Nephron progenitor cell (in vitro differentiated cells): ENCODE measurements around the gene SLC35F3.

Experiments used
- DNase-seq: peaks from one replicate; pipeline ENCODE4 v3.0.0; 2021
- H3K27ac Mint-ChIP-seq: 2 replicates; pipeline ENCODE4 v1.8.0; 2021; ENCODE audit warnings: mild to moderate bottlenecking, moderate library complexity, mixed read lengths
- H3K27me3 Mint-ChIP-seq: 2 replicates; pipeline ENCODE4 v1.8.0; 2021; ENCODE audit warnings: mild to moderate bottlenecking, low read depth, mixed read lengths; ENCODE audit not compliant: poor library complexity
- H3K36me3 Mint-ChIP-seq: 2 replicates; pipeline ENCODE4 v1.8.0; 2021; ENCODE audit warnings: low read depth, mixed read lengths
- H3K4me1 Mint-ChIP-seq: 2 replicates; pipeline ENCODE4 v1.8.0; 2021; ENCODE audit warnings: mixed read lengths
- H3K4me3 Mint-ChIP-seq: 2 replicates; pipeline ENCODE4 v1.8.0; 2021; ENCODE audit warnings: mild to moderate bottlenecking, moderate library complexity, mixed read lengths
- H3K9me3 Mint-ChIP-seq: 2 replicates; pipeline ENCODE4 v1.8.0; 2021; ENCODE audit warnings: mild to moderate bottlenecking, moderate library complexity, mixed read lengths
- TF ChIP-seq, protein P1 (sequence below): fragments of 200-600 bp; sonication (generic); IDR thresholded peaks from 2 replicates; pipeline ENCODE4 v1.5.0; 2021; ENCODE audit warnings: antibody characterized with exemption

Gene SLC35F3

DNA sequence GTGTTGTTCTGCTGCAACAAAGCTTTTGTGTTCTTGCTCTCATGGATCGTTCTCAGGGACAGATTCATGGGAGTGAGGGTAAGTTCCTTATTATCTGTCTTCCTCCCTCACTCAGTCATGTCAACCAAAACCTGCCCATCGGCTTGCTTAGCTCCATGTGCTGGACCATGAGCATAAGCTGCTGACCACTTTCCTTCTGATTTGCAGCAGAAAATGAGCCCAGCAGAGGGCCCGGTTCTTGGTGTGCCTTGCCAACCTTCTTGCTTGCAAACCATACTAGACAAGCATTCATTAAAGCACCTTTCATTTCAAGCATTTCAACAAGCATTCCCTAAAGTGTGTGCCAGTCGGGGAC lies 404.7 kb downstream of the SLC35F3 start:
- Mint-ChIP-seq H3K4me3 (no peak overlapping the region), H3K36me3 (no peaks in the 10 kb centered on the region), H3K4me1 (peaks cover 18% of the 10 kb centered on the region), H3K27me3 (peaks cover 21% of the 10 kb centered on the region), H3K9me3 (no peaks in the 10 kb centered on the region), H3K27ac (no peak overlapping the region)
- TF ChIP-seq, protein P1, sequence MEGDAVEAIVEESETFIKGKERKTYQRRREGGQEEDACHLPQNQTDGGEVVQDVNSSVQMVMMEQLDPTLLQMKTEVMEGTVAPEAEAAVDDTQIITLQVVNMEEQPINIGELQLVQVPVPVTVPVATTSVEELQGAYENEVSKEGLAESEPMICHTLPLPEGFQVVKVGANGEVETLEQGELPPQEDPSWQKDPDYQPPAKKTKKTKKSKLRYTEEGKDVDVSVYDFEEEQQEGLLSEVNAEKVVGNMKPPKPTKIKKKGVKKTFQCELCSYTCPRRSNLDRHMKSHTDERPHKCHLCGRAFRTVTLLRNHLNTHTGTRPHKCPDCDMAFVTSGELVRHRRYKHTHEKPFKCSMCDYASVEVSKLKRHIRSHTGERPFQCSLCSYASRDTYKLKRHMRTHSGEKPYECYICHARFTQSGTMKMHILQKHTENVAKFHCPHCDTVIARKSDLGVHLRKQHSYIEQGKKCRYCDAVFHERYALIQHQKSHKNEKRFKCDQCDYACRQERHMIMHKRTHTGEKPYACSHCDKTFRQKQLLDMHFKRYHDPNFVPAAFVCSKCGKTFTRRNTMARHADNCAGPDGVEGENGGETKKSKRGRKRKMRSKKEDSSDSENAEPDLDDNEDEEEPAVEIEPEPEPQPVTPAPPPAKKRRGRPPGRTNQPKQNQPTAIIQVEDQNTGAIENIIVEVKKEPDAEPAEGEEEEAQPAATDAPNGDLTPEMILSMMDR: no peak
- DNase-seq: no peak

DNA sequence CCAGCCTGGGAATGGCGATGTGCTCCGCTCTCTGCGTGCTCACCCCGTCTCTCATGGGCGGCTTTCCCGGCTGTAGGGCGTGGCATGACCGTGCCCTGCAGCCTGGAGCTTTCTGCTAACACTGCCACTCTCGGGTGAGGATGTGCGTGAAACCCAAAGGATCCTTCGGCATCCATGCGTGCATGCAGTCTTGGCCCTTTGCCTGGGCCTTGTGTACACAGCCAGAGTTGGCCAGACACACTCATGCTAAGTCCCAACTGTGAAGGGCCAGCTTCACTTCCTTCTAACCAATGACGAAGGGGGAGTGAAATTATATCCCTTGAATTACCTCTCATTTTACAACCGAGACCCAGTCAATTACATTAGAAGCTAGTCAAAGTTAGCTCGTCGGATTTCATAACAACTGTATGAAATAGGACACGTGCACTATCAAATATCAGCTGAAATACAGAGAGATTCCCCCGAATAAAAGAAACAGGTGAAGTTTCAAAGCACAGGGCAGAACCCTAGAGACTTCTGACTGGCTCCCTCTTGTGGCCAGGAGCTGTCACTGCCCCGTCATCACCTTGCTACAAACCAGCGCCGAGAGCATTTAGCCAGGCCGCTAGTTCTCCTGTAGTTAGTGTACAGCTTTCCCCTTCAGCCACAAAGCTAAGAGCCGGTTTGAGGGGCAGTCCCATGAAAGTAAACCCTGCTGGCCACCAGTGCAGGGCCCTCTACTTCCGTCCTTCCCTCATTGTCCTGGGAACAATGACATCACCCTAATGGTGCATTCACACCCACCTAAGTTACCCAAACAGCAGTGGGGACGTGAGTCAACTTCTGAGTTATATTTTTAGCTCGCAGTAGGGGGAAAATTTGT lies 405.4 kb downstream of the SLC35F3 start:
- no peaks in the 10 kb centered on the region for H3K36me3 Mint-ChIP-seq
- TF ChIP-seq, protein P1: peak; percentile 94
- peaks cover 21% of the 10 kb centered on the region for H3K27me3 Mint-ChIP-seq
- H3K9me3 Mint-ChIP-seq: no peaks in the 10 kb centered on the region
- H3K4me3 Mint-ChIP-seq: no peak overlapping the region
- DNase-seq: peak; percentile 75
- peaks cover 22% of the 10 kb centered on the region for H3K4me1 Mint-ChIP-seq
- no peak overlapping the region for H3K27ac Mint-ChIP-seq

DNA sequence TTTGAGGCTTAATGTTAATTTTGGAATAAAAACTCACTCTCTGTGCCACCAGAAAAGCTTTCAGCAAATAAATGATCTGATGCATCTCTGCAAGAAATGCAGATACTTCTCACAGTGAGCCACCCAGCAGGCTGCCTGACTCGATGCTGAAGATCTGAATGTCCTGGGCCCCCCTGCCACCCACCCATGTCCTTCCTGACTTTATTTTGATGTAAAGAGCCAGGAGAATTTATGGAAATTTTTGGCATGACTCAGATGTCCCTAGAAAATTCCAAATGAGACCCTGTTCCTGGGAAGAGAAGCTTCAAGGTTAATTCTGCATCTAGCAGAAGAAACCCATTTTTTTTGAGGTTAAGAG lies 406.0 kb downstream of the SLC35F3 start:
- Mint-ChIP-seq H3K4me3 (no peak overlapping the region), H3K9me3 (no peaks in the 10 kb centered on the region), H3K27ac (no peak overlapping the region), H3K27me3 (peaks cover 21% of the 10 kb centered on the region), H3K36me3 (no peaks in the 10 kb centered on the region), H3K4me1 (peaks cover 25% of the 10 kb centered on the region)
- TF ChIP-seq, protein P1: no peak
- no peak for DNase-seq

DNA sequence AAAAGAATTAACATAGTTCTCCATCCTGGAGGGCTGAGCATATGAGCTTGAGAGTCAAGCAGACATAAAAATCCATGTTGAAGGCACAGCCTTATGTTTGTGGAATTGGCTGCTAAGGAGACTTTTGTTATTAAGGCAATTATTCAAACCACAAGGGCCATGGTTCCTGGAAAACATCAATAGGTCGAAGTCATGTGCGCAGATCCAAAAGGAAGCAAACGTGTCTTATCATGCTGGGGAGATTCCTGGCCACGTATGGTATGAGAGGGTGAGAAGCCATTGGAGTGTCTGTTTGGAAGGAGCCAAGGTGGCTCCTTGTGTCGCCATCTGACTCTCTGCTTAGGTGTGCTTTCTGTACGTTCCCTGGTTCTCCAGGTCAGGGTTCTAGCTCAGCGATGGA lies 406.9 kb downstream of the SLC35F3 start:
- TF ChIP-seq, protein P1: no peak
- no peak overlapping the region for H3K4me3 Mint-ChIP-seq
- no peak for DNase-seq
- H3K27me3 Mint-ChIP-seq: peaks cover 25% of the 10 kb centered on the region
- no peak overlapping the region for H3K27ac Mint-ChIP-seq
- H3K9me3 Mint-ChIP-seq: no peaks in the 10 kb centered on the region
- H3K36me3 Mint-ChIP-seq: no peaks in the 10 kb centered on the region
- H3K4me1 Mint-ChIP-seq: peaks cover 25% of the 10 kb centered on the region

DNA sequence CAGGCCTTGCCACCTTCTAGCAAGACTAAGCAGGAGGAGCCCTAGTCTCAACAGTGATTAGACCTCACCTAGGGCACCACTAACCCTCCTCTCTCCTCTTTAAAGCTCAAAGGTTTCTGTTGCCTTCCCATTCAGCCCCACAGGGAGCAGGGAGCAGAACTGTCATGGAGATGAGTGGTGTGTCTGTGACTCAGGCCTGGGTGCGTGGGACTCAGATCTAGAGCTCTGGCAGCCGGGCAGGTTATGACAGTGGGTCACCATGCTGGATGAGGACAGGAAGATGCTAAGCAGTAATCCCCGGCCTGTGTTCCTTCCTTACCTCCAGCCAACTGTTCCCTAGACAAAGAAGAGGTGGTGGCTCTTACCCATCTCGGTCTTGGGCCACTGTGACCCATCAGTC lies 408.7 kb downstream of the SLC35F3 start:
- Mint-ChIP-seq H3K27me3 (peaks cover 37% of the 10 kb centered on the region), H3K9me3 (no peaks in the 10 kb centered on the region), H3K27ac (no peak overlapping the region), H3K4me3 (no peak overlapping the region), H3K36me3 (no peaks in the 10 kb centered on the region), H3K4me1 (peaks cover 25% of the 10 kb centered on the region)
- TF ChIP-seq, protein P1: no peak
- DNase-seq: no peak

DNA sequence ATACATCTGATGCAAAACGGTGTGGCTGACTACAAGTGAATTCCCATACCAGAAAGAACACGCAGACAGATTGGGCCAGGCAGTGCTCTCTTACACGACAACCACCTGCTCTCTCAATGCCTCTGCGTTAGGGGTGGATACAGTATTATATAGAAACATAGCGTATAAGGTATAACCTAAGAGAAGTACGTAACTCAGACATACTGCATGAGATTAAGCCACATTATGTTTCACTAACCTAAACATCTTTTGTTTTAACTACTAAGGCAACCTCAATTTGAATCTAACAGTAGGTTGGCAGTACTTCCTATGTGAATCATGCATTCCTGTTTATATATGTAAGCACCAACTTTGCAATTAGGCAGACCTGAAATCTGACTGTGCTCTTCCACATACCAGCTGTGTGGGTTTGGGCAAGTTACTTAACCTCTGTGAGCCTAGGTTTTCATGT lies 410.6 kb downstream of the SLC35F3 start:
- Mint-ChIP-seq H3K27me3 (peaks cover 43% of the 10 kb centered on the region), H3K4me3 (no peak overlapping the region), H3K9me3 (no peaks in the 10 kb centered on the region), H3K36me3 (no peaks in the 10 kb centered on the region), H3K27ac (no peak overlapping the region), H3K4me1 (peaks cover 25% of the 10 kb centered on the region)
- TF ChIP-seq, protein P1: no peak
- no peak for DNase-seq
